A673 (cell line): Measurements from ENCODE around the gene HHIPL2. TPM values are rescaled to one million over a fixed set of nuclear protein-coding genes. Genes with fewer than 3 reads are reported as not detected.

Experiments
- BruUV-seq: library from RNA; stranded (reverse); fragments of 400-500 nt; replicated peaks from 2 replicates; lab custom pipeline; 2021; lab: Mats Ljungman, UMichigan
- CTCF ChIA-PET: fragments of 300-600 bp; sonication (Branson Sonifier 250); formaldehyde crosslinking; loops from one replicate; lab custom pipeline; 2022; ENCODE audit warnings: antibody characterized with exemption; lab: Charles Lee
- POLR2A ChIA-PET: fragments of 300-600 bp; sonication (Branson Sonifier 250); formaldehyde crosslinking; loops from one replicate; lab custom pipeline; 2022; ENCODE audit warnings: antibody characterized with exemption; ENCODE audit not compliant: low non-redundant PET; lab: Charles Lee
- DNase-seq: peaks from one replicate; pipeline ENCODE4 v3.0.0-alpha.2; 2015; ENCODE audit warnings: low spot score
- H3K27ac ChIP-seq: fragments of 200-600 bp; sonication (generic); 2 replicates; pipeline ENCODE4 v1.5.1; 2016; ENCODE audit warnings: mixed run types, low read depth, mild to moderate bottlenecking, mixed read lengths, antibody characterized with exemption, low read length; ENCODE audit not compliant: poor library complexity, severe bottlenecking
- H3K27me3 ChIP-seq: fragments of 200-600 bp; sonication (generic); replicated peaks from 2 replicates; pipeline ENCODE4 v1.6.1; 2017; ENCODE audit warnings: mixed run types, low read depth, mild to moderate bottlenecking, mixed read lengths, antibody characterized with exemption, low read length; ENCODE audit not compliant: insufficient read depth, poor library complexity
- H3K36me3 ChIP-seq: fragments of 200-600 bp; sonication (generic); 2 replicates; pipeline ENCODE4 v1.6.1; 2016; ENCODE audit warnings: mixed run types, mild to moderate bottlenecking, mixed read lengths, antibody characterized with exemption, low read length; ENCODE audit not compliant: insufficient read depth, poor library complexity, severe bottlenecking
- H3K4me1 ChIP-seq: fragments of 200-600 bp; sonication (generic); 2 replicates; pipeline ENCODE4 v1.6.1; 2017; ENCODE audit warnings: mixed run types, mild to moderate bottlenecking, mixed read lengths, antibody characterized with exemption, low read length; ENCODE audit not compliant: insufficient read depth, poor library complexity, severe bottlenecking
- H3K4me3 ChIP-seq: fragments of 200-600 bp; sonication (generic); 2 replicates; pipeline ENCODE4 v1.5.1; 2016; ENCODE audit warnings: low read depth, mixed run types, mild to moderate bottlenecking, mixed read lengths, low read length; ENCODE audit not compliant: poor library complexity, severe bottlenecking
- H3K9me3 ChIP-seq: fragments of 200-600 bp; sonication (generic); 2 replicates; pipeline ENCODE4 v1.6.1; 2016; ENCODE audit warnings: mixed run types, low read depth, mild to moderate bottlenecking, mixed read lengths, antibody characterized with exemption, low read length; ENCODE audit not compliant: poor library complexity, severe bottlenecking
- EZH2 ChIP-seq: fragments of 200-600 bp; sonication (generic); IDR thresholded peaks from 2 replicates; pipeline ENCODE4 v1.6.1; 2017; ENCODE audit warnings: borderline replicate concordance, low read depth, mild to moderate bottlenecking, mixed read lengths, antibody characterized with exemption, low read length; ENCODE audit not compliant: poor library complexity, severe bottlenecking
- intact Hi-C: fragments of 100-400 bp; cut with micrococcal nuclease; formaldehyde crosslinking; loops from one replicate; pipeline ENCODE4 v1.10.0; 2022; ENCODE audit not compliant: unreplicated experiment
- total RNA-seq: library from RNA; stranded (reverse); gene quantifications from 2 replicates; pipeline ENCODE4 v1.2.3, GENCODE V29; 2021
- TF ChIP-seq, protein P1 (sequence below): fragments of 300-800, 200-600 bp; sonication (generic); conservative IDR thresholded peaks from 2 replicates; pipeline ENCODE4 v1.5.1; 2017; ENCODE audit warnings: low read depth, mild to moderate bottlenecking, antibody characterized with exemption, low read length, moderate library complexity, mixed read lengths

HHIPL2 gene
- total RNA-seq, 1 experiment from 2014 or later = not detected

GRCh38 chr1:222546548-222547259 lies 1.2 kb downstream of the HHIPL2 start:
- Histone ChIP-seq H3K36me3 (no peaks in the 10 kb centered on the region), H3K27me3 (no peaks in the 10 kb centered on the region), H3K9me3 (no peaks in the 10 kb centered on the region), H3K4me3 (no peak overlapping the region), H3K4me1 (peaks cover 10% of the 10 kb centered on the region), H3K27ac (no peak overlapping the region)
- DNase-seq = peak; percentile 78
- intact Hi-C loops = no loop called here
- TF ChIP-seq, protein P1, sequence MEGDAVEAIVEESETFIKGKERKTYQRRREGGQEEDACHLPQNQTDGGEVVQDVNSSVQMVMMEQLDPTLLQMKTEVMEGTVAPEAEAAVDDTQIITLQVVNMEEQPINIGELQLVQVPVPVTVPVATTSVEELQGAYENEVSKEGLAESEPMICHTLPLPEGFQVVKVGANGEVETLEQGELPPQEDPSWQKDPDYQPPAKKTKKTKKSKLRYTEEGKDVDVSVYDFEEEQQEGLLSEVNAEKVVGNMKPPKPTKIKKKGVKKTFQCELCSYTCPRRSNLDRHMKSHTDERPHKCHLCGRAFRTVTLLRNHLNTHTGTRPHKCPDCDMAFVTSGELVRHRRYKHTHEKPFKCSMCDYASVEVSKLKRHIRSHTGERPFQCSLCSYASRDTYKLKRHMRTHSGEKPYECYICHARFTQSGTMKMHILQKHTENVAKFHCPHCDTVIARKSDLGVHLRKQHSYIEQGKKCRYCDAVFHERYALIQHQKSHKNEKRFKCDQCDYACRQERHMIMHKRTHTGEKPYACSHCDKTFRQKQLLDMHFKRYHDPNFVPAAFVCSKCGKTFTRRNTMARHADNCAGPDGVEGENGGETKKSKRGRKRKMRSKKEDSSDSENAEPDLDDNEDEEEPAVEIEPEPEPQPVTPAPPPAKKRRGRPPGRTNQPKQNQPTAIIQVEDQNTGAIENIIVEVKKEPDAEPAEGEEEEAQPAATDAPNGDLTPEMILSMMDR = no peak
- TF ChIP-seq EZH2 = no peak
- POLR2A ChIA-PET = no interaction called here
- BruUV-seq = no TSS peak
- CTCF ChIA-PET = no interaction called here

GRCh38 chr1:222546091-222546490 lies 1.8 kb downstream of the HHIPL2 start:
- TF ChIP-seq, protein P1 = no peak
- no peak for TF ChIP-seq EZH2
- Histone ChIP-seq H3K27ac (no peak overlapping the region), H3K27me3 (no peaks in the 10 kb centered on the region), H3K4me3 (no peak overlapping the region), H3K36me3 (no peaks in the 10 kb centered on the region), H3K9me3 (no peaks in the 10 kb centered on the region), H3K4me1 (peaks cover 10% of the 10 kb centered on the region)
- BruUV-seq = no TSS peak
- peak; percentile 6 for DNase-seq
- intact Hi-C loops = no loop called here
- CTCF ChIA-PET = no interaction called here
- POLR2A ChIA-PET = no interaction called here

- Histone ChIP-seq H3K27me3 (no peaks in the 10 kb centered on the region), H3K9me3 (no peaks in the 10 kb centered on the region), H3K4me3 (no peak overlapping the region), H3K27ac (no peak overlapping the region), H3K4me1 (peaks cover 10% of the 10 kb centered on the region), H3K36me3 (no peaks in the 10 kb centered on the region)
- DNase-seq = no peak
- BruUV-seq = no TSS peak
- POLR2A ChIA-PET = no interaction called here
- CTCF ChIA-PET = no interaction called here
- intact Hi-C loops = no loop called here
- TF ChIP-seq EZH2 = no peak
- TF ChIP-seq, protein P1 = no peak
Observed at GRCh38 chr1:222543817-222544216, 4.1 kb downstream of the HHIPL2 start.
